Uterus (tissue), 4 donors: Measurements from ENCODE around the gene SCGB1D2. TPM values are rescaled to one million over a fixed set of nuclear protein-coding genes. Genes with fewer than 3 reads are reported as not detected.

Experiments used
- DNase-seq, 2 donors: peaks; one replicate each; pipeline ENCODE4 v3.0.0-alpha.2; 2019 to 2020
- H3K27ac ChIP-seq, 2 donors: fragments of 200-600 bp; sonication (generic); 1 replicate in 1 of 2; 2 replicates in 1 of 2; pipeline ENCODE4 v1.5.1; 2016 to 2018
- H3K27me3 ChIP-seq, 2 donors: fragments of 200-600 bp; sonication (generic); one replicate each; pipeline ENCODE4 v1.5.1; 2018 to 2019; ENCODE audit warnings: control low read depth in 1 of 2
- H3K36me3 ChIP-seq, 2 donors: fragments of 200-600 bp; sonication (generic); one replicate each; pipeline ENCODE4 v1.5.1; 2019; ENCODE audit warnings: control low read depth in 1 of 2
- H3K4me1 ChIP-seq, 2 donors: fragments of 200-600 bp; sonication (generic); one replicate each; pipeline ENCODE4 v1.5.1; 2018 to 2019; ENCODE audit warnings: control low read depth in 1 of 2
- H3K4me3 ChIP-seq, 2 donors: fragments of 200-600 bp; sonication (generic); 1 replicate in 1 of 2; 2 replicates in 1 of 2; pipeline ENCODE4 v1.5.1; 2018 to 2019; ENCODE audit warnings: mild to moderate bottlenecking in 1 of 2
- H3K9me3 ChIP-seq, 2 donors: fragments of 200-600 bp; sonication (generic); one replicate each; pipeline ENCODE4 v1.5.1; 2019; ENCODE audit warnings: control low read depth in 1 of 2
- CTCF ChIP-seq, 4 experiments: fragments of 200-600 bp in 2 of 4; fragments of 450-650 bp in 2 of 4; sonication (generic) in 2 of 4; IDR thresholded peaks; one replicate each; pipeline ENCODE4 v1.5.1; 2016 to 2019; ENCODE audit warnings: antibody characterized with exemption in 4 of 4, mild to moderate bottlenecking in 2 of 4, moderate library complexity in 1 of 4
- POLR2A ChIP-seq, 2 donors: fragments of 450-650 bp; IDR thresholded peaks; one replicate each; pipeline ENCODE4 v1.6.1; 2016; ENCODE audit warnings: antibody characterized with exemption in 2 of 2, mild to moderate bottlenecking in 1 of 2, moderate library complexity in 1 of 2
- intact Hi-C: fragments of 100-400 bp; cut with DNase I; formaldehyde crosslinking; loops from one replicate; pipeline ENCODE4 v1.15.1; 2023; ENCODE audit warnings: low total_unique reads
- total RNA-seq, 4 donors: library from RNA; depleted of rRNA in 3 of 4; stranded (reverse); fragments of >200 nt in 3 of 4; gene quantifications; one replicate each; pipeline versions ENCODE4 v1.1.0 to v1.2.4, GENCODE V29; 2014 to 2023
- donor health status: DM: yes; HTN: yes; CAD: no.

The SCGB1D2 gene
- total RNA-seq, 4 donors from 2014 or later, result 1.9 TPM; not detected in 3

- DNase-seq, result no peak
- Histone ChIP-seq H3K4me1 (no peaks in the 10 kb centered on the region), H3K9me3 (no peaks in the 10 kb centered on the region), H3K36me3 (no peaks in the 10 kb centered on the region), H3K27me3 (peaks cover 0 to 3% of the 10 kb centered on the region in 2 donors), H3K27ac (no peak overlapping the region), H3K4me3 (no peak overlapping the region)
- intact Hi-C loops, result no loop called here
- no peak for TF ChIP-seq CTCF (IDR thresholded peaks at IDR 0.05)
- no peak for TF ChIP-seq POLR2A (IDR thresholded peaks at IDR 0.05)
Observed at GRCh38 chr11:62237499-62237898, 4.5 kb upstream of the SCGB1D2 start.

GRCh38 chr11:62238151-62238550 lies 3.9 kb upstream of the SCGB1D2 start:
- no peaks in the 10 kb centered on the region for H3K9me3 ChIP-seq
- H3K4me1 ChIP-seq, result no peaks in the 10 kb centered on the region
- H3K36me3 ChIP-seq, result no peaks in the 10 kb centered on the region
- no peak for DNase-seq
- H3K27me3 ChIP-seq, result peaks cover 0 to 3% of the 10 kb centered on the region in 2 donors
- no peak for TF ChIP-seq CTCF (IDR thresholded peaks at IDR 0.05)
- TF ChIP-seq POLR2A (IDR thresholded peaks at IDR 0.05), result no peak
- intact Hi-C loops, result no loop called here
- no peak overlapping the region for H3K27ac ChIP-seq
- no peak overlapping the region for H3K4me3 ChIP-seq

- no peaks in the 10 kb centered on the region for H3K9me3 ChIP-seq
- peaks cover 0 to 3% of the 10 kb centered on the region in 2 donors for H3K27me3 ChIP-seq
- no peak overlapping the region for H3K27ac ChIP-seq
- H3K36me3 ChIP-seq, result no peaks in the 10 kb centered on the region
- intact Hi-C loops, result no loop called here
- TF ChIP-seq POLR2A (IDR thresholded peaks at IDR 0.05) (no peak), CTCF (IDR thresholded peaks at IDR 0.05) (no peak)
- DNase-seq, result no peak
- no peaks in the 10 kb centered on the region for H3K4me1 ChIP-seq
- no peak overlapping the region for H3K4me3 ChIP-seq
Observed at GRCh38 chr11:62241095-62241494, 944 bp upstream of the SCGB1D2 start.

GRCh38 chr11:62245271-62245753 lies 3.3 kb downstream of the SCGB1D2 start:
- DNase-seq, result no peak
- no peak overlapping the region for H3K27ac ChIP-seq
- no peaks in the 10 kb centered on the region for H3K4me1 ChIP-seq
- intact Hi-C loops, result no loop called here
- H3K4me3 ChIP-seq, result no peak overlapping the region
- H3K27me3 ChIP-seq, result no peaks in the 10 kb centered on the region
- no peaks in the 10 kb centered on the region for H3K9me3 ChIP-seq
- no peak for TF ChIP-seq POLR2A (IDR thresholded peaks at IDR 0.05)
- no peak for TF ChIP-seq CTCF (IDR thresholded peaks at IDR 0.05)
- H3K36me3 ChIP-seq, result no peaks in the 10 kb centered on the region

- Histone ChIP-seq H3K9me3 (no peaks in the 10 kb centered on the region), H3K4me3 (no peak overlapping the region), H3K36me3 (no peaks in the 10 kb centered on the region), H3K27ac (no peak overlapping the region), H3K4me1 (no peaks in the 10 kb centered on the region), H3K27me3 (no peaks in the 10 kb centered on the region)
- DNase-seq, result no peak
- intact Hi-C loops, result no loop called here
- TF ChIP-seq POLR2A (IDR thresholded peaks at IDR 0.05), result no peak
- no peak for TF ChIP-seq CTCF (IDR thresholded peaks at IDR 0.05)
Observed at GRCh38 chr11:62251698-62252097, 9.7 kb downstream of the SCGB1D2 start.
